M059J (cell line): ENCODE data around the gene ZFP37. TPM values are rescaled to one million over a fixed set of nuclear protein-coding genes. Genes with fewer than 3 reads are reported as not detected.
A peak's percentile ranks its signal among the peaks of the same experiment; 100 is the strongest.
"Not testable (repeated sequence)": the region's sequence is repeated elsewhere in the genome, so short reads cannot be mapped to it uniquely, and the experiment has no call there.

Experiments
- DNase-seq: peaks from one replicate; pipeline ENCODE4 v3.0.0-alpha.2; 2012; ENCODE audit warnings: low read depth
- total RNA-seq: library from RNA; depleted of rRNA; stranded (reverse); fragments of >200 nt; shearing (Covaris generic); gene quantifications from 2 replicates; pipeline ENCODE4 v1.2.3, GENCODE V29; 2014; rRNA removed

The ZFP37 gene
- total RNA-seq, result 1.4 and 3.1 TPM in 2 replicates

DNA sequence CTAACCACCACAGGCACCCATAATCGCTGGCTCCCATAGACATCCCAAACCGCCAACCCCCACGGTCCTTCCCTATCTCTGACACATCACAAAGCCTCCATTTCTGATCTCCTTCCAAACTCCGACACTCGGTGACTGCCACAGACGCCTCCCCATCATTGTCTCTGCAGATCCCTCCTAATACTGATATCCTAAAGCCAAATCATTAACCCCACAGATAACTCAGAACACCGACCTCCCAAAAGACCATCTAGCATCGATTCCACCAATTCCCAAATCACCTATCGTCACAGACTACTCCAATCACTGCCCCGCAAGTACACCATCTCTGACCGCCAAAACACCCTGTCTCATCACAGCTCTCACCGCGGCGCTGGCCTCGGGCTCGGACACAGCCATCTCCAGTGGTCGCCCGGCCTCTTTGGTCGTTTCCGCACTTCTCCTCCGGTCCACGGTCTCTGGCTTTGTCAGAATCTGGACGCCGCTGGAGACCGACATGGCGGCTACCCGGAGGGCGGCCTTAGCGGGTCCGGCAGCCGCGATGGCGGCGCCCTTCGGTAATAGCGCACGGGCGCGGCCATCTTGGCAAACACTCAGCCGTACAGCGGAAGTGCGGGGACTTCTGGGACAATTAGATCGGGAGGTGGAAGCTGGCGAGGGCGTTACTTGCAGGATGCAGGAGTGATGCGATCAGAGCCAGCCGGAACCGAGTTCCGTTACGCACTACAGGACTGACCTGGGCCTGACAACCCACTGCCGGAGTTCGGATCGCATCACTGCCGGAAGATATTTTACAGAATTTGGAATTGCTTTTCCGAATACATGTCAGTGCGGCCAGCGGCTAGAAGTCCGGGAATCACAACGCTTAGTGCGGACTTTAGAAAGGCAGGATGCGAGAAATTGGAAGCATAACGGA lies at the start of gene ZFP37:
Gene ZFP37 (minus strand): TSS at position 534 of the 916 bp plus-strand sequence. CDS start 36 bp downstream, at position 498.
- peak; percentile 95 for DNase-seq

- DNase-seq, result not testable (repeated sequence)
Measured at GRCh38 chr9:113105345-113105744, 48.8 kb upstream of the ZFP37 start.

- DNase-seq, result no peak
Measured at GRCh38 chr9:113095561-113095960, 39.0 kb upstream of the ZFP37 start.

GRCh38 chr9:113089924-113090323 lies 33.4 kb upstream of the ZFP37 start:
- DNase-seq, result not testable (repeated sequence)

DNA sequence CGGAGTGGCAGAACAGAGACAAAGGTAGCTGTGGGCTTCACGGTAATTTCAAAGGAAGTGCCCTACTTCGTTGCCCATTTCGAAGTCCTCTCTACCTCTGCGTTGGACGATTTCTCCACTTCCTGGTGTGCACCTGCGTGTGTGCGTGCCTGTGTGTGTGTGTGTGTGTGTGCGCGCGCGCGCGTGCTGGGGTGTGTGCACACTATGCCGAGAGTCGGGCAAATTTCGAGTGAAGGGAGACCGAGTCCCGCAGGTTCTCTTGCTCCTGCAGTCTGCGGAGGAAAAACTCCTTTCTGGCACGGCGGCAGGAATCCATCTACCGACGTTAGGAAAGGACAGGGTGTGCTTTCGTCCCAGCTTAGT lies 32.6 kb upstream of the ZFP37 start:
- DNase-seq, result not testable (repeated sequence)

GRCh38 chr9:113088456-113089142 lies 32.1 kb upstream of the ZFP37 start:
- not testable (repeated sequence) for DNase-seq

GRCh38 chr9:113062932-113063310 lies 6.4 kb upstream of the ZFP37 start:
- DNase-seq, result not testable (repeated sequence)

DNA sequence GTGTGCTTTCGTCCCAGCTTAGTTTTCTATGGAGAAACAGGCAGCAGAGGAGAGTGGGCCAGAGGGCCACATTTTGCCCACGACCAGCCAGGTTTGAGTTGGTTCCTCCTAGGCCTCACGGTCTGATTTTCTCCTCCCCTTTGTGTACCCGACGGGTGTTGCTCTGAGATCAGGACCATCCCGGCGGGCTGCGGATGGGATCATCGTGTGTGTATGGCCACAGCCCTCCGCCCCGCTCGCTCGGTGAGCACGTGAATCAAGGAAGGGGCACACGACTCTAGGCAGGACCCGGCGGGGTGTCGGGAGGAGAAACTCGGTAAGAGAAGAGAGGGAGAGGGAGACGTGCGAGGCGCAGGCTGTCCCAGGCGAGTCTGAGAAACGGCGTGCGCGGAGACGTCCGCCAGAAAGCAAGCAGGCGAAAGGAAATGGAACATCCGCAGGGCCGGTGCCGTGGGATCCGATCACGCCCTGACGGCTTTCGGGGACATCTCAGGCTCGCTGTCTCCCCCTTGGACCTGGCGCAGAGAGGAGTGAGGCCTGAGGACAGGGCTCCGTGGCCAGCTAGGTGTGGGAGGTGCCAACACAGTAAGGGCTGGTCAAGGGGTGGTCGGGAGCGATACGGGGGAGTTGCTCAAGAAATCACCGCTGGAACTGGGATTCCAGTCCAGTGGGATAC lies 5.9 kb upstream of the ZFP37 start:
- not testable (repeated sequence) for DNase-seq

GRCh38 chr9:113061072-113061850 lies 4.7 kb upstream of the ZFP37 start:
- DNase-seq, result not testable (repeated sequence)

DNA sequence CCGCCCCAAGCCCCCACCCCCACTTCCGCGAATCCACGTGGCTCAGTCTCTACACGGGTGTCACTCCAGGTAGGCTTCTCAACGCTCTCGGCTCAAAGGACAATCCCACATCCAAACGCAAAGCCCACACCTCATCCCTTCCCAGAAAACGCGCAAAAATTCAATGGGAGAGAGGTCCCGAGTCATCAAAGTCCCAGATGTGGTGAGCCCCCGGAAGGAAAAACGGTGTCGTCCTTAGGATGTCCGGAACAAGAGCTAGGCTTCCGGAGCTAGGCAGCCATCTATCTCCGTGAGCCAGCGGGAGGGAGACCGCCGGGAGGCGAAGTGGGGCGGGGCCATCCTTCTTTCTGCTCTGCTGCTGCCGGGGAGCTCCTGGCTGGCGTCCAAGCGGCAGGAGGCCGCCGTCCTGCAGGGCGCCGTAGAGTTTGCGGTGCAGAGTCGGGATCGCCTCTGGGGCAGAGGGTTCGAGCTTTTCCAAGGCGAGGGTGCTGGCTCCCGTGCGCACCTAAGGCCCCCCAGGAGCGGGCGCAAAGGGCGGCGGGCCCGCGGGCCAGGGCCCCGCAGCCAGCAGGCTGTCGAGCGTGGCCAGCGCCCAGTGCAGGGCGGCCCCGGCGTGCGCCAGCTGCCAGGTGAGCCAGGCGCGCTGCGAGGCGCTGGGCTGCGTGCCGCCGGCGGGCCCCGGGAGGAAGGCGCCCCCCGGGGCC lies 3.2 kb upstream of the ZFP37 start:
- not testable (repeated sequence) for DNase-seq

- DNase-seq, result no peak
Measured at GRCh38 chr9:113057193-113057592, 669 bp upstream of the ZFP37 start.

DNA sequence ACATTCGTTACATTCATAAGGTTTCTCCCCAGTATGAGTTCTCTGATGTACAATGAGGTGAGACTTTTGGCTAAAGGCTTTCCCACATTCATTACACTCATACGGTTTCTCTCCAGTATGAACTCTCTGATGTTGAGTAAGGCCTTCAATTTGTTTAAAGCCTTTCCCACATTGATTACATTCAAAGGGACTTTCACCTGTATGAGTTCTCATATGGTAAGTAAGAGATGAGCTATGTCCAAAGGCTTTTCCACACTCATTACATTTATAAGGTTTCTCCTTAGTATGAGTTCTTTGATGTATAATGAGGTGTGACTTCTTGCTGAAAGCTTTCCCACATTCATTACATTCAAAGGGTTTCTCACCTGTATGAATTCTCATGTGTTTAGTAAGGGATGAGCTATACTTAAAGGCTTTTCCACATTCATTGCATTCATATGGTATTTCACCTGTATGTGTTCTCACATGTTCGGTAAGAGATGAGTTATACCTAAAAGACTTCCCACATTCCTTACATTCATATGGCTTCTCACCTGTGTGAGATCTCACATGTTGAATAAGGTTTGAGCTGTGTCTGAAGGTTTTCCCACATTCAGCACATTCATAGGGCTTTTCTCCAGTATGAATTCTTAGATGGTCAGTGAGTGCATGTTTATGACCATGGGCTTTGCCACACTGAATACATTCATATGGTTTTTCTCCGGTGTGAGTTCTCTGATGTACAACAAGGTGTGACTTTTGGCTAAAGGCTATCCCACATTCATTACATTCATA lies 13.5 kb downstream of the ZFP37 start:
- peak; percentile 15 for DNase-seq

DNA sequence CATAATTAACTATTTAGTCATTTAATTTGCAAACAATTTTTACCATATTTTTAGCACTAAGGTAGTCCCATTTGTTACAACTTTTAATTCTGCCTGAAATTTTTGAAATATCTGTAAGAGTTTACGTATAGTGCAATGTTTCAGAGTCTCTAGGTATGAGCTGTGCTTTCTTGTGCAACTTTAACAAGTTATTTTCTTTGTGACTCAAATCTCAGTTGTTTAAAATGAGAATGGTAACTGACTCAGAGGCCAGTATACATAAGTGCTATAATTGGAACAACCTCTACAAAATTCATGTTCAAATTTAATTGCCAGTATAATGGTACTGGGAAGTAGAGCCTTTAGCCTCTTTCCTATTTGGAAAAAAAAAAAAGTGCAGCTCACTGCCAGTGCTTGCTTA lies 30.3 kb downstream of the ZFP37 start:
- no peak for DNase-seq

- DNase-seq, result no peak
Measured at GRCh38 chr9:113018247-113018646, 38.3 kb downstream of the ZFP37 start.

DNA sequence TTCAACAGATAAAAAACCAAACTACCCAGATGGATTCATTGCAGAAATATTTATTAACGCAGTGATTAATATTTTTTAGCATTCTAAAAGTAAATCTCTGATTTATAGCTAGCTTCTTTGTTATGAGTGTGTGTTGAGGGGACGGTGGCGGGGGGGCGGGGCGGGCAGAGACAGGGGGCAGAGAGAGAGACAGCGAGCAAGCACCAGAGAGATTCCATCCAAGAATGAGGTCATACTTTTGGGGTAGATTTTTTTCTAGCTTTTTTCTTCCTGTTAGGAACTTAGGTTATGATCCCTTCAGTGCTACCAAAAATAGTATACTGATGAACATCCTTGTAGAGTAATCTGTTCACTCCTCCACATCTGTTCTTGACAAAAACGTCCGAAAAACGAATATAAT lies 44.0 kb downstream of the ZFP37 start:
- peak; percentile 7 for DNase-seq

GRCh38 chr9:113011911-113012381 lies 44.6 kb downstream of the ZFP37 start, which contains the start of gene ZNF883:
Gene ZNF883, minus strand, starts transcription at chr9:113012192.
- DNase-seq, result peak; percentile 79

- peak; percentile 18 for DNase-seq
Measured at GRCh38 chr9:113005777-113006176, 50.7 kb downstream of the ZFP37 start.

- DNase-seq, result no peak
Measured at GRCh38 chr9:112997236-112997941, 59.1 kb downstream of the ZFP37 start.
